Calu3 (cell line): ENCODE measurements around the gene DDX31. TPM values are rescaled to one million over a fixed set of nuclear protein-coding genes. Genes with fewer than 3 reads are reported as not detected.

Experiments used
- BruUV-seq: library from RNA; stranded (reverse); fragments of 400-500 nt; replicated peaks from 2 replicates; lab custom pipeline; 2021; lab: Mats Ljungman, UMichigan
- CTCF ChIA-PET: fragments of 300-600 bp; sonication (Branson Sonifier 250); formaldehyde crosslinking; loops from one replicate; lab custom pipeline; 2022; ENCODE audit warnings: antibody characterized with exemption; lab: Charles Lee
- DNase-seq: peaks from one replicate; pipeline ENCODE4 v3.0.0; 2022
- H3K27ac Mint-ChIP-seq: one replicate; pipeline ENCODE4 v1.8.0; 2022; ENCODE audit warnings: mixed read lengths; ENCODE audit not compliant: unreplicated experiment
- H3K27me3 Mint-ChIP-seq: one replicate; pipeline ENCODE4 v1.8.0; 2022; ENCODE audit warnings: mixed read lengths; ENCODE audit not compliant: unreplicated experiment
- H3K36me3 Mint-ChIP-seq: one replicate; pipeline ENCODE4 v1.8.0; 2022; ENCODE audit warnings: mild to moderate bottlenecking, moderate library complexity, mixed read lengths; ENCODE audit not compliant: insufficient read depth, unreplicated experiment
- H3K4me1 Mint-ChIP-seq: one replicate; pipeline ENCODE4 v1.8.0; 2022; ENCODE audit warnings: mild to moderate bottlenecking, low read depth, mixed read lengths; ENCODE audit not compliant: unreplicated experiment
- H3K4me3 Mint-ChIP-seq: one replicate; pipeline ENCODE4 v1.8.0; 2022; ENCODE audit warnings: mild to moderate bottlenecking, low read depth, moderate library complexity, mixed read lengths; ENCODE audit not compliant: unreplicated experiment
- H3K9me3 Mint-ChIP-seq: one replicate; pipeline ENCODE4 v1.8.0; 2022; ENCODE audit warnings: low read depth, mixed read lengths; ENCODE audit not compliant: unreplicated experiment
- intact Hi-C: fragments of 100-400 bp; cut with micrococcal nuclease; formaldehyde crosslinking; loops from one replicate; pipeline ENCODE4 v1.10.0; 2022; ENCODE audit not compliant: unreplicated experiment
- total RNA-seq: library from RNA; stranded (reverse); gene quantifications from 2 replicates; pipeline ENCODE4 v1.2.3, GENCODE V29; 2022
- TF ChIP-seq, protein P1 (sequence below): fragments of 200-600 bp; IDR thresholded peaks from one replicate; pipeline ENCODE4 v1.8.0; 2022; ENCODE audit warnings: antibody characterized with exemption; ENCODE audit not compliant: unreplicated experiment

The DDX31 gene
- total RNA-seq, 1 experiment from 2014 or later, result 18.4 TPM

DNA sequence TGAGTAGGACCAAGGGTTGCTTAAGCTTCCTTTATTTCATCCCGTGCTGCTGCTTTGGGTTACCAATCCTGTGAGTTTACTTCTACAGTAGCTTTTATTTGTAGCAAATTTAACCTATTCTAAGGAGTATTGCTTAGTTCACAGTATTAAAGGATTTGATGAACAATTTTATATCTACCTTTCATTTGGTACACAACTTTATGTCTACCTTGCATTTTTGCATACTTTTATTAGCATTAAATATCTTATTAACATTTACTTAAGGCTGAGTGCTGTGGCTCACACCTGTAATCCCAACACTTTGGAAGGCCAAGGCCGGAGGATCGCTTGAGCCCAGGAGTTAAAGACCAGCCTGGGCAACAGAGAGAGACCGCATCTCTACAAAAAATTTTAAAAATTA lies 4.7 kb upstream of the DDX31 start:
- H3K4me1 Mint-ChIP-seq, result peaks cover 20% of the 10 kb centered on the region

DNA sequence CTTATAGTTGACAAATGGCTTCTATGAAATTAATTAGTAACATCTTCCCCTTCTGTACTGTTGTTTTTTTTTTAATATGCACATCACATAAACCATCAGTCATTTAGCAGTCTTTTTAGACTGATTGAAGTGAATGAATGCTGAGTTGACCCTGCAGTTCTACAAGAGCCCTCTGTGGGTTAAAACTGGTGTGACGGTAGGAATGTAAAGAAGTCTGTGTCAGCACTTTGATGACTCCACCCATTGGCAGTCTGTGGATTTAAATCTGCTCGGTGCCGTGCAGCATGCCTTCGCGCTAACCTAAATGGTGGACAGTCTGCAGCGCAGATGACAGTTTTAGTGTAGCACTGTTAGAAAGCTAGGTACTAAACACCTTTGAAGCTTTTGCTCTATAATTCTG lies 3.6 kb upstream of the DDX31 start:
- Mint-ChIP-seq H3K27me3 (no peaks in the 10 kb centered on the region), H3K9me3 (no peaks in the 10 kb centered on the region), H3K4me3 (peak overlapping the region; percentile 94), H3K27ac (peak overlapping the region; percentile 60), H3K36me3 (peaks cover 43% of the 10 kb centered on the region), H3K4me1 (peaks cover 21% of the 10 kb centered on the region)
- CTCF ChIA-PET, result no interaction called here
- TF ChIP-seq, protein P1, sequence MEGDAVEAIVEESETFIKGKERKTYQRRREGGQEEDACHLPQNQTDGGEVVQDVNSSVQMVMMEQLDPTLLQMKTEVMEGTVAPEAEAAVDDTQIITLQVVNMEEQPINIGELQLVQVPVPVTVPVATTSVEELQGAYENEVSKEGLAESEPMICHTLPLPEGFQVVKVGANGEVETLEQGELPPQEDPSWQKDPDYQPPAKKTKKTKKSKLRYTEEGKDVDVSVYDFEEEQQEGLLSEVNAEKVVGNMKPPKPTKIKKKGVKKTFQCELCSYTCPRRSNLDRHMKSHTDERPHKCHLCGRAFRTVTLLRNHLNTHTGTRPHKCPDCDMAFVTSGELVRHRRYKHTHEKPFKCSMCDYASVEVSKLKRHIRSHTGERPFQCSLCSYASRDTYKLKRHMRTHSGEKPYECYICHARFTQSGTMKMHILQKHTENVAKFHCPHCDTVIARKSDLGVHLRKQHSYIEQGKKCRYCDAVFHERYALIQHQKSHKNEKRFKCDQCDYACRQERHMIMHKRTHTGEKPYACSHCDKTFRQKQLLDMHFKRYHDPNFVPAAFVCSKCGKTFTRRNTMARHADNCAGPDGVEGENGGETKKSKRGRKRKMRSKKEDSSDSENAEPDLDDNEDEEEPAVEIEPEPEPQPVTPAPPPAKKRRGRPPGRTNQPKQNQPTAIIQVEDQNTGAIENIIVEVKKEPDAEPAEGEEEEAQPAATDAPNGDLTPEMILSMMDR, result no peak
- DNase-seq, result peak; percentile 8
- intact Hi-C loops, result loop anchor here (2.0 kb wide), 1 partner anchor 125 kb away; no protein-coding TSS in a partner anchor
- BruUV-seq, result no TSS peak

More for the DNA sequence above, 4.7 kb upstream of the DDX31 start:
- CTCF ChIA-PET, result no interaction called here
- no peak for DNase-seq
- H3K36me3 Mint-ChIP-seq, result peaks cover 40% of the 10 kb centered on the region
- no peaks in the 10 kb centered on the region for H3K27me3 Mint-ChIP-seq
- TF ChIP-seq, protein P1, result no peak
- H3K27ac Mint-ChIP-seq, result no peak overlapping the region
- intact Hi-C loops, result no loop called here
- BruUV-seq, result no TSS peak
- H3K4me3 Mint-ChIP-seq, result no peak overlapping the region
- no peaks in the 10 kb centered on the region for H3K9me3 Mint-ChIP-seq

DNA sequence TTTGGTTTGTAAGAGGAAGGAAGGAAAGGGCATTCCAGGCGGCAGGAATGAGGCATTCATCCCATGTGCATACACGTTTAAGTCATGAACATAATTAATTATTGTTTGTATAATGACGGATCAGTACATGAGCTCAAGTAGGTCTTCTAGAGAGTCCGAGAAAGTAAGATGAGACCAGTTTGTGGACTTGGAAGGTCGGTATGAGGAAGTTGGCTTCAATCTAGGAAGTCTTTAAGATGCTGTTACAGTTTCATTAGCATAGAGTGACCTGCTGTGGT lies 2.6 kb upstream of the DDX31 start:
- peak; percentile 14 for DNase-seq
- Mint-ChIP-seq H3K4me3 (peak overlapping the region; percentile 94), H3K9me3 (no peaks in the 10 kb centered on the region), H3K36me3 (peaks cover 41% of the 10 kb centered on the region), H3K27ac (peak overlapping the region; percentile 72), H3K4me1 (peaks cover 29% of the 10 kb centered on the region), H3K27me3 (no peaks in the 10 kb centered on the region)
- intact Hi-C loops, result loop anchor here (2.0 kb wide), 1 partner anchor 126 kb away; no protein-coding TSS in a partner anchor
- TF ChIP-seq, protein P1, result no peak
- BruUV-seq, result no TSS peak
- CTCF ChIA-PET, result no interaction called here

DNA sequence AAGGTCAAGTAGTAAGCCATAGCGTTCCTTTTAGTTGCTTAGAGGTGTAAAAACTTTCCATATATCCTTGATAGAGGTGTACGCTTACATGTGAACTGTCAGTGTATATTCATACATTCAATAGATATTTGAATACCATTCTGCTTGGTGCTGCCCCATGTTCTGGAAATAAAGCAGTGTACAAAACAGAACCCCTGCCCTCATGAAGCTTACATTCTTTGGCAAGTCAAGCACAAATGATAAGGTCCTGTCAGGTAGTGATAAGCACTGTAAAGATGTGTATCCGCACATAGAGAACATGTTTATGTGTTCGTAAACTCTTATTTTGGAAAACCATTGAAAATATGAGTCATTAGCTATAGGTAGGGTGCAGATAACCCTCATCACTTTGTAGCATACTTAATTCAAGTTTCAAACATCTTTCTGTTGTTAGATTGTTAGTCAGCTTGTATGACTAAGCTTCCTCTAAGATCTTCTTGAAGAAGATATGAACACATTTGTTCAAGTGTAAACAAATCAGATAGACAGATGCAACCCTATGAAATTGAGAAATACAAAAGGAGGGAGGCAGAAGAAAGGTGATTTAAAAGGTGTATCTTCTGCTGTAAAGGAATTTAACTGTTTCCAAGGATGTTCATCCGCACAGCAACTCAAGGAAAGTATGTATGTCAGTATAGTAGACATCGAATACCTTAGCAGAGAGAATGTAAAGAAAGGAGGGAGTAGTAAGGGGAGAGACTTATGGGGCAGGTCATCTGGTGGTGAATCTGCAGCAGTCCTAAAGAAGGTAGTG lies 2.0 kb upstream of the DDX31 start:
- Mint-ChIP-seq H3K4me1 (peaks cover 29% of the 10 kb centered on the region), H3K27me3 (no peaks in the 10 kb centered on the region), H3K36me3 (peaks cover 37% of the 10 kb centered on the region), H3K4me3 (peak overlapping the region; percentile 94), H3K9me3 (no peaks in the 10 kb centered on the region), H3K27ac (peak overlapping the region; percentile 72)
- no TSS peak for BruUV-seq
- CTCF ChIA-PET, result interaction anchor here (1.6 kb wide), 1 partner anchor 97 kb away, joined by 3 read pairs; no protein-coding TSS in a partner anchor
- TF ChIP-seq, protein P1, result no peak
- intact Hi-C loops, result loop anchor here (2.0 kb wide), 1 partner anchor 127 kb away; no protein-coding TSS in a partner anchor
- DNase-seq, result no peak
